GM12865 (cell line): ENCODE measurements around the gene CACNA1C.

Experiments
- DNase-seq: peaks from one replicate; pipeline ENCODE4 v3.0.0; 2010; ENCODE audit warnings: low read depth
- H3K4me3 ChIP-seq: 2 replicates; pipeline ENCODE4 v1.5.1; 2011; ENCODE audit warnings: mild to moderate bottlenecking, low read depth, low read length, control low read depth
- TF ChIP-seq, protein P1 (sequence below): IDR thresholded peaks from 2 replicates; pipeline ENCODE4 v1.5.1; 2011; ENCODE audit warnings: low read length, control low read depth, low read depth, inconsistent platforms; ENCODE audit not compliant: insufficient read depth; ENCODE audit errors: missing control alignments

CACNA1C gene

DNA sequence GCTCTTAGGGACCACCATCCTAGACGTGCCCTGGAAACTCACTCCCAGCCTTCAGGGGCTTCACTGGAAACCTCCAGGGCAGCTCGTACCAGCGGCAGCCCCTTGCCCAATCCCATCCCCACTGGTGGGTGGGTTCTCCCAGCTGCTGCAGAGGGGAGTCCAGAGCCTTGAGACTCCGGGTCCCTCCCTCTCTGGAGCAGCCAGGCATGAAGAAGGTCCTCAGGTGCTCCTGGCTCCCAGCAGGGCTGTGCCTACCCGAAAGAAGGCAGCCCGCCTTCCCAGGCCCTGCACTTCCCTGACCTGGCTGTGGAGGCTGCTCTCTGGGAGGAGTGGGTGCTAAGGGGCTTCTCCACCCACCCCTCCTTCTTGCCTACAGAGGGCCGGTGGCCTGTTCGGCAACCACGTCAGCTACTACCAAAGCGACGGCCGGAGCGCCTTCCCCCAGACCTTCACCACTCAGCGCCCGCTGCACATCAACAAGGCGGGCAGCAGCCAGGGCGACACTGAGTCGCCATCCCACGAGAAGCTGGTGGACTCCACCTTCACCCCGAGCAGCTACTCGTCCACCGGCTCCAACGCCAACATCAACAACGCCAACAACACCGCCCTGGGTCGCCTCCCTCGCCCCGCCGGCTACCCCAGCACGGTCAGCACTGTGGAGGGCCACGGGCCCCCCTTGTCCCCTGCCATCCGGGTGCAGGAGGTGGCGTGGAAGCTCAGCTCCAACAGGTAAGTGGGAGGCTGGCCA, 626.5 kb downstream of the CACNA1C start:
- no peak for DNase-seq

DNA sequence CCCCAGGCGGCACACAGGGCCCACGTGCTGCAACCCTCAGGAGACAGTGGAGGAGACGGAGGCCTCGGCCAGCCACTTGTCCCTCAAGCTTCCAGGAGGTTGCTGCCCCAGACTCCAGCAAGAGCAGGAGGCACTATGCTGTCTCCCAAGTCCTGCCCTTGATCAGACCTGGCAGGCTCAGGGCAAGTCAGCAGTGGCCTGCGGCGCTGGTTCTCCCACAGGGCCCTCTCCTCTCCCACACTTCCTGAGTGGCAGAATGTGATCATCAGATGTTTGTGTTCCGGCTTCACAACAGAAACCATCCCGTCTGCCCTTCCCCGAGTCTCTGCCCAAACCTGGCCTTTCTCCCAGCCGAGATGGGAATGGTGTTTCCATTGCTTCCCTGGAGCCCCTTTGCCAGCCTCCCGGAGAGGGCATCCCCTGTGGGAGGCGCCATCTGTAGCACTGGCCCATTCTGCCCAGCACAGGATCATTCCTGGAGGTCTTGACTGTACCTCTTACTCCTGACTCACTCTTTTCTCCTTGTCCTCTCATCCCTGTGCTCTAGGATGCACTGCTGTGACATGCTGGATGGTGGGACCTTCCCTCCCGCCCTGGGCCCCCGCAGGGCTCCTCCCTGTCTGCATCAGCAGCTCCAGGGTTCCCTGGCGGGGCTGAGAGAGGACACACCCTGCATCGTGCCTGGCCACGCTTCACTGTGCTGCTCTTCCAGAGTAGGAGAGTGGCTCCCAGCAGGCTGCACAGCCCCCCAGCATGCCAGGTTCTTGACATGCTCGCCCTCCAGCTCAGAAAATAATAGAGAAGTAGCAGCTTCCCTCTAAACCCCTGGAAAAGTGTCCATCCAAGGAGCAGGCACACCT, 627.3 kb downstream of the CACNA1C start:
- no peak for DNase-seq
- H3K4me3 ChIP-seq, result no peak overlapping the region
- TF ChIP-seq, protein P1, sequence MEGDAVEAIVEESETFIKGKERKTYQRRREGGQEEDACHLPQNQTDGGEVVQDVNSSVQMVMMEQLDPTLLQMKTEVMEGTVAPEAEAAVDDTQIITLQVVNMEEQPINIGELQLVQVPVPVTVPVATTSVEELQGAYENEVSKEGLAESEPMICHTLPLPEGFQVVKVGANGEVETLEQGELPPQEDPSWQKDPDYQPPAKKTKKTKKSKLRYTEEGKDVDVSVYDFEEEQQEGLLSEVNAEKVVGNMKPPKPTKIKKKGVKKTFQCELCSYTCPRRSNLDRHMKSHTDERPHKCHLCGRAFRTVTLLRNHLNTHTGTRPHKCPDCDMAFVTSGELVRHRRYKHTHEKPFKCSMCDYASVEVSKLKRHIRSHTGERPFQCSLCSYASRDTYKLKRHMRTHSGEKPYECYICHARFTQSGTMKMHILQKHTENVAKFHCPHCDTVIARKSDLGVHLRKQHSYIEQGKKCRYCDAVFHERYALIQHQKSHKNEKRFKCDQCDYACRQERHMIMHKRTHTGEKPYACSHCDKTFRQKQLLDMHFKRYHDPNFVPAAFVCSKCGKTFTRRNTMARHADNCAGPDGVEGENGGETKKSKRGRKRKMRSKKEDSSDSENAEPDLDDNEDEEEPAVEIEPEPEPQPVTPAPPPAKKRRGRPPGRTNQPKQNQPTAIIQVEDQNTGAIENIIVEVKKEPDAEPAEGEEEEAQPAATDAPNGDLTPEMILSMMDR, result no peak

More for the DNA sequence above, 626.5 kb downstream of the CACNA1C start:
- no peak overlapping the region for H3K4me3 ChIP-seq
- TF ChIP-seq, protein P1, result no peak

DNA sequence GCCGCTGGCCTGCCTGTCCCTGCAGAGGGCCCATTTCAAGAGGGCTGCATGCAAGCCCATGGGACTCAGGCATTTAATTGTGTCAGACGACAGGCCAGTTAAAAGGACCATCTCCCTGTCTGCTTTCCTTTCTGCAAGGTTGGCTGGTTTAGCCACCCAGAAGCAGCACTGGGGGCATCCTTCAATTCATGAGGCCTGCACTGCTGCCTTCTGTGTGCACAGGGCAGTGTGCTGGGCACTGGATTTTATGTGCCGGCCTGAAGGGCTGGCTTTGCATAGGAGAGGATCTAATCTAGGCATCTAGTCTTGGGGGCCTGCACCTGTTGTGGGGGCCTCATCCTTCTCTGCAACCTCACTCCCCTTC, 627.9 kb downstream of the CACNA1C start:
- TF ChIP-seq, protein P1, result no peak
- no peak overlapping the region for H3K4me3 ChIP-seq
- DNase-seq, result no peak

DNA sequence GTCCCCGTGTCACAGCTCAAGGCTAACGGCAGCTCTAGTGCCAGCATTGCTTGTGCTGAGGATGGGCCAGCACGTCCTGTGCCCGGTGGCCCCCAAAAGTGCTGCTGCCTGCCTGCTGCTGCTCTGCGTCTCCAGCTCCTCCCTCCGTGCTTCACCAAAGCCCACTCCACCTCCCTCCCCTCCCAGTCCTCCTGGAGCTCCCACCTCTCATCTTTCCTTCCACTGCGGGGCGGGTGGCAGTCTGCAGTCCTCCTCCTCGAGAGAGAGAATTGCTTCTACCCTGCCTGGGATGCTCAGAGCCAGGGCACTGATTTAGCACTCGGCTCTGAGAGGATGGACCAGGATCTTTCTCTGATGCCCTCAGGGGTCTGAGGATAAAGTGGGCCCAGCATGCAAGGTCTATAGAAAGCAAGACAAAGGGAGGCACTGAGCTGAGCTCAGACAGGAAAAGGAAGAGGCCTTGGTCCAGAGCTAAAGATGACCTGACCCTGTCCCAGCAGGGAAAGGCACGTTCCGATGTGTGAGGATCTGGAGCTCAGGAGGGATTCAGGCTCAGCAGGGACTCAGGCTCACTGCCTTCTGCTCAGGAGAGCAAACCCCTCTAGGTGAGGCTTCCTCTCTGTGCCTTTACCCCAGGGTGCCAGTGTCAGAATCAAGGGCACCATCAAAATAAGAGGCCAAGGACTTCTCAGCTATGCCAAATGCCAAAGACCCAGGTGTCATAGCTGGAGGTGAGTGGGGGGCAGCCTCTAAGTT, 628.8 kb downstream of the CACNA1C start:
- H3K4me3 ChIP-seq, result no peak overlapping the region
- TF ChIP-seq, protein P1, result no peak
- no peak for DNase-seq

DNA sequence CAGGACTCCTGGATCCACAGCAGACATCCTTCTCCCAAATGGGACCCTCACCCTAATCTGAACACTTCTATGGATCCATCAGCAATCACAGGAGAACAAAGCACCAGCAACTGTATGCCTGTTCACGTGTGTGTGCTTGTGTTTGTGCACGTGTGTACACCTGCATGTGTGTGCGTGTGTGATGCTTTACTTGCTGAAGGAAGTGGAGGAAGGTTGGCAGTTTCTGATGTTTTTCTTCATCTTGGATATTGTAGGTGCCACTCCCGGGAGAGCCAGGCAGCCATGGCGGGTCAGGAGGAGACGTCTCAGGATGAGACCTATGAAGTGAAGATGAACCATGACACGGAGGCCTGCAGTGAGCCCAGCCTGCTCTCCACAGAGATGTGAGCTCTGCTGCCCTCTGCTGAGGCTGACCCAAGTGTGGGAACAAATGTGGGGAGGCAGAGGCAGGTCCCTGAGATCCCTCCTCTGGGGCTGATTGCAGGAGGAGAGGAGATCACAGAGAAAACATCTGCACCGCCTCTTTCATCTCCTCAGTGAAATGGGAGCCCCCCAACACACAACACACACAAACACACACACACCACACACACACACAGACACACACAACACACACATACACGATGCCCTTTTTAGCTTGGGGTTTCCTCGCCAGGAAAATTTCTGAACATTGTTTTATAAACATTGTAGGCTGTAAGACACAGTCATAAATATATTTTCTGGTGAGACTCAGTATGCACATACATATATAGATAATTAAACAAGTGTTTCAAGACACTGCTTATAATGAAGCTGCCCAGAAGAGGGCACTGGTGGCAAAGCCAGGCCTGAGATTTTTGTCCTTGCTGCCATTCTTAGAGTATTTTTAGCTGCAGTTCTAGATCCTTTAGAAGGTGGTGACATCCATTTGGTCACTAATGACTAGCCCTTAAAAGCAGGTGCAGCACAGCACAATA, 629.8 kb downstream of the CACNA1C start:
- H3K4me3 ChIP-seq, result no peak overlapping the region
- DNase-seq, result peak; percentile 31
- TF ChIP-seq, protein P1, result peak; percentile 36
